Tibial artery (tissue), 4 donors: Measurements from ENCODE around the gene ACAP3.

Experiments used
- DNase-seq, 2 donors: peaks; one replicate each; pipeline ENCODE4 v3.0.0-alpha.2; 2019
- H3K27ac ChIP-seq, 2 donors: fragments of 200-600 bp; sonication (generic) in 1 of 2; 1 replicate in 1 of 2; 2 replicates in 1 of 2; pipeline ENCODE4 v1.5.1; 2018 to 2019; ENCODE audit warnings: mild to moderate bottlenecking in 1 of 2
- H3K27me3 ChIP-seq, 2 donors: fragments of 200-600 bp; sonication (generic) in 1 of 2; one replicate each; pipeline versions ENCODE4 v1.5.1 to v1.6.0; 2016 to 2019
- H3K36me3 ChIP-seq, 3 donors: fragments of 200-600 bp; sonication (generic) in 2 of 3; one replicate each; pipeline ENCODE4 v1.5.1; 2016 to 2019; ENCODE audit warnings: mild to moderate bottlenecking in 2 of 3
- H3K4me1 ChIP-seq, 4 donors: fragments of 200-600 bp; sonication (generic) in 2 of 4; 1 replicate in 3 of 4; 2 replicates in 1 of 4; pipeline ENCODE4 v1.5.1; 2016 to 2019
- H3K4me3 ChIP-seq, 2 donors: fragments of 200-600 bp; sonication (generic) in 1 of 2; 1 replicate in 1 of 2; 2 replicates in 1 of 2; pipeline ENCODE4 v1.5.1; 2018 to 2019; ENCODE audit warnings: mild to moderate bottlenecking in 2 of 2
- H3K9me3 ChIP-seq, 3 donors: fragments of 200-600 bp; sonication (generic) in 1 of 3; one replicate each; pipeline ENCODE4 v1.5.1; 2016 to 2019
- CTCF ChIP-seq, 2 experiments: fragments of 200-600 bp in 1 of 2; fragments of 450-650 bp in 1 of 2; IDR thresholded peaks; one replicate each; pipeline ENCODE4 v1.5.1; 2017 to 2019; ENCODE audit warnings: antibody characterized with exemption in 2 of 2, mild to moderate bottlenecking in 1 of 2, moderate library complexity in 1 of 2
- intact Hi-C: fragments of 100-400 bp; cut with DNase I; formaldehyde crosslinking; loops from one replicate; pipeline ENCODE4 v1.15.0; 2023; ENCODE audit warnings: low total_unique reads

Gene ACAP3

DNA sequence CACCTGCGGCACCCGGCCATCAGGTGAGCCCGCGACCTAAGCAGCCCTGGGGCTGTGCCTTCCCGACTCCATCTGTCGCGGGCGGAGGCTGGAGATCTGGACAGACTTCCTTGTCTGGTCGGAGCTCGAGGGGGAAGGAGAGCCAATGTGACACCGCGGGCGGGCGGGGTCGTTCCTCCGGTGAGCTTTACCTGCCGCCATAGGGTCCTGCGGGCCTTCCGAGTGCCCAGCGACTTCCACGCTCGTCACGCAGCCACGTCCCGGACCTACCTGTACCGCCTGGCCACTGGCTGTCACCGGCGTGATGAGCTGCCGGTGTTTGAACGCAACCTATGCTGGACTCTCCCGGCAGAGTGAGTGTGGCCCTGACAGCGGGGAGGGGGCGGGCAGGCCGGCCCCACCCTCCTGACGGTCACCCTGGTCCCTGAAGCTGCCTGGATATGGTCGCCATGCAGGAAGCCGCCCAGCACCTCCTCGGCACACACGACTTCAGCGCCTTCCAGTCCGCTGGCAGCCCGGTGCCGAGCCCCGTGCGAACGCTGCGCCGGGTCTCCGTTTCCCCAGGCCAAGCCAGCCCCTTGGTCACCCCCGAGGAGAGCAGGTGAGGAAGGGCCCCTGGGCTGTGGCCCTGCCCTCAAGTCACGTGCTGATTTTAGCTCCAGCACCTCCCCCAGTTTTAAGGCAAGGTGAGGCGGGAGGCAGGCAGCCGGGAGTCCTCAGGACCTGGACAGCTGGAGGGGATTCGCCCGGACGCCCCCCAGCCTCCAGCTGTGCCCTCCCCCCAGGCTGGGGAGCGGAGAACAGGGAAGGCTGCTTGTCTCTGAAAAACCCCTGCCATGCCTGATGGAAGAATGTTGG, 1.8 kb upstream of the ACAP3 start:
- peak; percentile 44 to 78 for DNase-seq
- H3K27me3 ChIP-seq: no peaks in the 10 kb centered on the region
- H3K4me1 ChIP-seq: peaks cover 0 to 48% (median 42%) of the 10 kb centered on the region in 4 donors
- H3K4me3 ChIP-seq: peak overlapping the region; percentile 80 to 94
- intact Hi-C loops: no loop called here
- TF ChIP-seq CTCF (IDR thresholded peaks at IDR 0.05): no peak
- H3K36me3 ChIP-seq: peaks cover 30 to 41% (median 39%) of the 10 kb centered on the region in 3 donors
- H3K27ac ChIP-seq: peak overlapping the region; percentile 92 to 97
- no peaks in the 10 kb centered on the region for H3K9me3 ChIP-seq

DNA sequence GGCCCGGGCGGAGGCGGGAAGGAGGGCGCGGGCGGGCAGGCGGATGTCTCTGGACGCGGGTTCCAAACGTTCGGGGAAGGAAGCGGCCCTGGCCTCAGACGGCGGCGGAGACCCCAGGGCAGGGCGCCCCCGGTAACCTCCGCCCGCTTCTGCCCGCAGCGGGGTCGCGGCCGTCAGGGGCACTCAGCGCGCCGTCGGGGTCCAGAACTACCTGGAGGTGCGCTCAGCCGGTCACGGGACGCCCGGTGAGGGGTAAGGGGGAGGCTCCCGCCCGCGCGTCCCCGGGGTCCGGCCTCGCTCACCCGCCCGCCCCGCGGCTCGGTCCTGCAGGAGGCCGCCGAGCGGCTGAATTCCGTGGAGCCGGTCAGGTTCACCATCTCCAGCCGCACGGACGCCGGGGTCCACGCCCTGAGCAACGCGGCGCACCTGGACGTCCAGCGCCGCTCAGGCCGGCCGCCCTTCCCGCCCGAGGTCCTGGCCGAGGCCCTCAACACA, 1.1 kb upstream of the ACAP3 start:
- DNase-seq: no peak
- Histone ChIP-seq H3K27ac (peak overlapping the region; percentile 92 to 97), H3K4me3 (peak overlapping the region; percentile 80 to 94), H3K27me3 (no peaks in the 10 kb centered on the region), H3K9me3 (no peaks in the 10 kb centered on the region), H3K36me3 (peaks cover 26 to 34% (median 33%) of the 10 kb centered on the region in 3 donors), H3K4me1 (peaks cover 0 to 55% (median 48%) of the 10 kb centered on the region in 4 donors)
- intact Hi-C loops: no loop called here
- TF ChIP-seq CTCF (IDR thresholded peaks at IDR 0.05): no peak

- intact Hi-C loops: no loop called here
- Histone ChIP-seq H3K27ac (peak overlapping the region; percentile 92 to 97), H3K4me1 (peaks cover 0 to 58% (median 49%) of the 10 kb centered on the region in 4 donors), H3K27me3 (no peaks in the 10 kb centered on the region), H3K4me3 (peak overlapping the region; percentile 80 to 94), H3K9me3 (no peaks in the 10 kb centered on the region), H3K36me3 (peaks cover 12 to 20% (median 19%) of the 10 kb centered on the region in 3 donors)
- DNase-seq: peak in 1 of 2 donors; percentile 37
- TF ChIP-seq CTCF (IDR thresholded peaks at IDR 0.05): no peak
Observed at GRCh38 chr1:1307261-1307922, 338 bp downstream of the ACAP3 start.

- Histone ChIP-seq H3K27me3 (no peaks in the 10 kb centered on the region), H3K9me3 (no peaks in the 10 kb centered on the region), H3K36me3 (peaks cover 11 to 14% (median 12%) of the 10 kb centered on the region in 3 donors), H3K27ac (peak overlapping the region; percentile 92 to 97), H3K4me3 (peak overlapping the region; percentile 80 to 94), H3K4me1 (peaks cover 0 to 58% (median 49%) of the 10 kb centered on the region in 4 donors)
- intact Hi-C loops: no loop called here
- no peak for TF ChIP-seq CTCF (IDR thresholded peaks at IDR 0.05)
- no peak for DNase-seq
Observed at GRCh38 chr1:1306661-1307260, 969 bp downstream of the ACAP3 start.

- Histone ChIP-seq H3K36me3 (peaks cover 6 to 8% (median 6%) of the 10 kb centered on the region in 3 donors), H3K4me3 (peak overlapping the region; percentile 80 to 94), H3K4me1 (peaks cover 0 to 58% (median 49%) of the 10 kb centered on the region in 4 donors), H3K27ac (peak overlapping the region in 1 of 2 donors; percentile 46), H3K9me3 (no peaks in the 10 kb centered on the region), H3K27me3 (no peaks in the 10 kb centered on the region)
- intact Hi-C loops: no loop called here
- DNase-seq: no peak
- TF ChIP-seq CTCF (IDR thresholded peaks at IDR 0.05): no peak
Observed at GRCh38 chr1:1306070-1306660, 1.6 kb downstream of the ACAP3 start.
